Loucy (cell line): ENCODE data around the gene ARFRP1.

Experiments used
- EZH2phosphoT487 ChIP-seq: fragments of 200-600 bp; IDR thresholded peaks from 2 replicates; pipeline ENCODE4 v1.6.1; 2018; ENCODE audit warnings: antibody characterized with exemption, mild to moderate bottlenecking, moderate library complexity, borderline replicate concordance
- TF ChIP-seq, protein P1 (sequence below): fragments of 200-600 bp; sonication (generic); conservative IDR thresholded peaks from 2 replicates; pipeline ENCODE4 v1.5.1; 2014; ENCODE audit warnings: mild to moderate bottlenecking, antibody characterized with exemption, low read length

DNA sequence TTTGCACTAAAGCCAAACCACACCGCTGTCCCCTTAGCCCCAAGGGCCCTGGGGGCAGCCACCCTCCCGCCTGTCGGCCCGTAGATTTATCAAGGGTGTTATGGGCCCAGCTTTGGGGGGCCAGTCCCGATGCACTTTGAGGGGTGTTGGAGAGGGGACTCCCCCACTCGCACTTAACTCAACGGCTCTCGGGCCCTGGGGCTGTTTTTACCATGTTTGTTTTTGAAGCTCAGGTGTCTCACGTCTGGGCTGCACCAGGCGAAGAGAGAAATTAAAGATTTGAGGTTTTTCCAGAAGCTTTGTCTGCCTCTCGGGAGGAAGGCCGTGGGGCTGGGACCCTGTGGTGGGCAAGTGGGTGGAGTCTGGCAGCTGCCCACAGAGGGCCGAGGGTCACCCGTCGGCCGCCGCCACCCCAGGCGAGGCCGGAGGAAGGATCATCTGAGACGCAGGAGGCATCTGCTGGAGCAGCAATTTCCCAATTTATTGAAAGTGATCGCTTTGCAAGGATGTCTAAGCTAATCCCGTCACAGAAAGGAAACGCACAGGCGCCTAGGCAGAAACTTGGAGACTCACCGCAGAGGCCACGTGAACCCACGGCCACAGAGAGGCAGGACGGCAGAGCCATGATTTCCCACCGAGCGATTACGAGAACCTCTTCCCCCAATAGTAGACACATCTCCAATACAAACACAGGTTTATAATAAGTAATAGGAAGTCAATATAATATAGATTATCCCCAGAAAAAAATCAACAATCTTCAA is 35.6 kb upstream of the ARFRP1 start:
- TF ChIP-seq, protein P1, sequence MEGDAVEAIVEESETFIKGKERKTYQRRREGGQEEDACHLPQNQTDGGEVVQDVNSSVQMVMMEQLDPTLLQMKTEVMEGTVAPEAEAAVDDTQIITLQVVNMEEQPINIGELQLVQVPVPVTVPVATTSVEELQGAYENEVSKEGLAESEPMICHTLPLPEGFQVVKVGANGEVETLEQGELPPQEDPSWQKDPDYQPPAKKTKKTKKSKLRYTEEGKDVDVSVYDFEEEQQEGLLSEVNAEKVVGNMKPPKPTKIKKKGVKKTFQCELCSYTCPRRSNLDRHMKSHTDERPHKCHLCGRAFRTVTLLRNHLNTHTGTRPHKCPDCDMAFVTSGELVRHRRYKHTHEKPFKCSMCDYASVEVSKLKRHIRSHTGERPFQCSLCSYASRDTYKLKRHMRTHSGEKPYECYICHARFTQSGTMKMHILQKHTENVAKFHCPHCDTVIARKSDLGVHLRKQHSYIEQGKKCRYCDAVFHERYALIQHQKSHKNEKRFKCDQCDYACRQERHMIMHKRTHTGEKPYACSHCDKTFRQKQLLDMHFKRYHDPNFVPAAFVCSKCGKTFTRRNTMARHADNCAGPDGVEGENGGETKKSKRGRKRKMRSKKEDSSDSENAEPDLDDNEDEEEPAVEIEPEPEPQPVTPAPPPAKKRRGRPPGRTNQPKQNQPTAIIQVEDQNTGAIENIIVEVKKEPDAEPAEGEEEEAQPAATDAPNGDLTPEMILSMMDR: no peak
- no peak for TF ChIP-seq EZH2phosphoT487
